ENCODE results near the gene IL31RA. TPM values are rescaled to one million over a fixed set of nuclear protein-coding genes. Genes with fewer than 3 reads are reported as not detected.

Gene IL31RA
- total and polyA plus RNA-seq, 10 of the 15 experiments (the other 5 are each of a cell fraction or from before 2014, with no cell fraction given): 0.03 to 0.31 (median 0.11) TPM; not detected in 2

DNA sequence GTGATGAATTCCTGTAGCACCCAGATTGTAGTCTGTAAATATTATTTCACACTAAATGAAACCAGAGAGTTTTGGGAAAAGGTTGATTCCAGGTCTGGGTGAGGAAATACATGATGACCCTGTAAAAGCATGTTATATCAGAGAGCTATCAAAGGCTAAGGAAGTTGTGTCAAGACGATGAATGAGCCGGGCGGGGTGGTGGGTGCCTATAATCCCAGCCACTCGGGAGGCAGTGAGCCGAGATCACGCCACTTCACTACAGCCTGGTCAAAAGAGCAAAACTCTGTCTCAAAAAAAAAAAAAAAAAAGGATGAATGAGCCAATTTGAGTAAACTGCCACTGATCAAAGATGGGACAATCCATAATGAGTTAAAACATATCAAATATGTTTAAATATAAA is 114.4 kb downstream of the IL31RA start:
- no peak overlapping the region for H3K4me3 ChIP-seq
- no peaks in the 10 kb centered on the region; the same call in 1 of the 2 replicates for H3K79me2 ChIP-seq (ENCODE audit: control insufficient read depth, insufficient read depth, low read length)
- RAD21 ChIA-PET (ENCODE audit: unreplicated experiment): interaction anchor here (1.0 kb wide), 1 partner anchor 17 kb away, joined by 3 read pairs; no protein-coding TSS in a partner anchor
- no TSS peak for BruUV-seq (replicated peaks)
- WGBS (ENCODE audit: insufficient coverage, insufficient replicate concordance, low lambda C conversion rate, missing lambda C conversion rate): 98% methylated on average over 6 of the region's 6 CpGs
- H3K27me3 ChIP-seq (replicated peaks in 1 of 2; ENCODE audit: control insufficient read depth in 2 of 2, insufficient read depth in 2 of 2, low read length in 1 of 2): no peaks in the 10 kb centered on the region
- in situ Hi-C loops (cut with MboI) (no loop called here), intact Hi-C loops (cut with micrococcal nuclease; ENCODE audit: unreplicated experiment) (no loop called here)
- CTCF ChIA-PET: no interaction called here
- ATAC-seq (no peak), DNase-seq (ENCODE audit: low read depth, low spot score) (no peak), FAIRE-seq (peak; percentile 70)
- no peak overlapping the region for H3K4me2 ChIP-seq (ENCODE audit: control insufficient read depth, insufficient read depth)
- no peak overlapping the region for H2AFZ ChIP-seq (ENCODE audit: control insufficient read depth, low read depth, low read length)
- no peak overlapping the region for H3K27ac ChIP-seq (ENCODE audit: control insufficient read depth, insufficient read depth)
- H3K36me3 ChIP-seq (ENCODE audit: control insufficient read depth in 2 of 2, insufficient read depth in 2 of 2, low read length in 1 of 2): peaks cover 7 to 8% of the 10 kb centered on the region in 2 experiments
- H3K9me3 ChIP-seq (replicated peaks; ENCODE audit: control insufficient read depth, insufficient read depth, low read length): no peaks in the 10 kb centered on the region
- no peaks in the 10 kb centered on the region for H4K20me1 ChIP-seq (ENCODE audit: control insufficient read depth, insufficient read depth)
- TF ChIP-seq, protein P1, sequence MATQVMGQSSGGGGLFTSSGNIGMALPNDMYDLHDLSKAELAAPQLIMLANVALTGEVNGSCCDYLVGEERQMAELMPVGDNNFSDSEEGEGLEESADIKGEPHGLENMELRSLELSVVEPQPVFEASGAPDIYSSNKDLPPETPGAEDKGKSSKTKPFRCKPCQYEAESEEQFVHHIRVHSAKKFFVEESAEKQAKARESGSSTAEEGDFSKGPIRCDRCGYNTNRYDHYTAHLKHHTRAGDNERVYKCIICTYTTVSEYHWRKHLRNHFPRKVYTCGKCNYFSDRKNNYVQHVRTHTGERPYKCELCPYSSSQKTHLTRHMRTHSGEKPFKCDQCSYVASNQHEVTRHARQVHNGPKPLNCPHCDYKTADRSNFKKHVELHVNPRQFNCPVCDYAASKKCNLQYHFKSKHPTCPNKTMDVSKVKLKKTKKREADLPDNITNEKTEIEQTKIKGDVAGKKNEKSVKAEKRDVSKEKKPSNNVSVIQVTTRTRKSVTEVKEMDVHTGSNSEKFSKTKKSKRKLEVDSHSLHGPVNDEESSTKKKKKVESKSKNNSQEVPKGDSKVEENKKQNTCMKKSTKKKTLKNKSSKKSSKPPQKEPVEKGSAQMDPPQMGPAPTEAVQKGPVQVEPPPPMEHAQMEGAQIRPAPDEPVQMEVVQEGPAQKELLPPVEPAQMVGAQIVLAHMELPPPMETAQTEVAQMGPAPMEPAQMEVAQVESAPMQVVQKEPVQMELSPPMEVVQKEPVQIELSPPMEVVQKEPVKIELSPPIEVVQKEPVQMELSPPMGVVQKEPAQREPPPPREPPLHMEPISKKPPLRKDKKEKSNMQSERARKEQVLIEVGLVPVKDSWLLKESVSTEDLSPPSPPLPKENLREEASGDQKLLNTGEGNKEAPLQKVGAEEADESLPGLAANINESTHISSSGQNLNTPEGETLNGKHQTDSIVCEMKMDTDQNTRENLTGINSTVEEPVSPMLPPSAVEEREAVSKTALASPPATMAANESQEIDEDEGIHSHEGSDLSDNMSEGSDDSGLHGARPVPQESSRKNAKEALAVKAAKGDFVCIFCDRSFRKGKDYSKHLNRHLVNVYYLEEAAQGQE (IDR thresholded peaks at IDR 0.05; ENCODE audit: low read depth, low read length): no peak
- no peak for TF ChIP-seq CREB1 (IDR thresholded peaks at IDR 0.05; ENCODE audit: low read depth)
- no peak for TF ChIP-seq MEF2A (IDR thresholded peaks at IDR 0.05; ENCODE audit: insufficient read depth, low read depth, low read length)
- no peak for TF ChIP-seq EP300 (IDR thresholded peaks at IDR 0.05; ENCODE audit: borderline replicate concordance in 1 of 2, control insufficient read depth in 1 of 2, low read depth in 2 of 2, low read length in 2 of 2)
- no peak for TF ChIP-seq FOXK2 (IDR thresholded peaks at IDR 0.05)
- TF ChIP-seq NFXL1 (IDR thresholded peaks at IDR 0.05; ENCODE audit: borderline replicate concordance): no peak
- no peak overlapping the region for H3K9ac ChIP-seq (ENCODE audit: control insufficient read depth, insufficient read depth, low read length)
- H3K4me1 ChIP-seq (ENCODE audit: control insufficient read depth, insufficient read depth, low read length): no peaks in the 10 kb centered on the region
- POLR2A ChIA-PET: interaction anchor here (0.7 kb wide), 1 partner anchor 18 kb away, joined by 3 read pairs; no protein-coding TSS in a partner anchor
- SMC1A ChIA-PET (ENCODE audit: uncharacterized antibody, unreplicated experiment): interaction anchor here (0.7 to 1.2 kb wide), 4 partner anchors 10 to 236 kb away, joined by 3 to 4 read pairs (median 4); no protein-coding TSS in a partner anchor

All from GM12878 (cell line).